RWPE2 (cell line): ENCODE results near the gene UTP14C.
"Not testable (repeated sequence)": the region's sequence is repeated elsewhere in the genome, so short reads cannot be mapped to it uniquely, and the experiment has no call there.

ENCODE experiments used
- ATAC-seq: fragments of 200-7000 bp; cut with Tn5 transposase; 3 replicates; pipeline ENCODE4 v1.9.1; 2021; ENCODE audit warnings: low read depth
- DNase-seq: peaks from one replicate; pipeline ENCODE4 v3.0.0-alpha.2; 2020; ENCODE audit warnings: low spot score
- H3K27ac ChIP-seq: fragments of 450-650 bp; 2 replicates; pipeline ENCODE4 v1.5.1; 2017; ENCODE audit warnings: mild to moderate bottlenecking; ENCODE audit not compliant: poor library complexity, severe bottlenecking
- H3K27me3 ChIP-seq: fragments of 250-450 bp; sonication (Bioruptor Pico); 2 replicates; pipeline ENCODE4 v1.5.1; 2021; ENCODE audit warnings: mild to moderate bottlenecking, moderate library complexity; ENCODE audit not compliant: insufficient read depth, poor library complexity, severe bottlenecking
- H3K36me3 ChIP-seq: fragments of 250-450 bp; sonication (Bioruptor Pico); 2 replicates; pipeline ENCODE4 v1.5.1; 2020; ENCODE audit warnings: low read depth, mild to moderate bottlenecking, moderate library complexity
- H3K4me1 ChIP-seq: fragments of 250-450 bp; sonication (Bioruptor Pico); 2 replicates; pipeline ENCODE4 v1.5.1; 2021; ENCODE audit warnings: mild to moderate bottlenecking, moderate library complexity; ENCODE audit not compliant: insufficient read depth, poor library complexity, severe bottlenecking
- H3K4me3 ChIP-seq: fragments of 250-450 bp; sonication (Bioruptor Pico); 2 replicates; pipeline ENCODE4 v1.5.1; 2021; ENCODE audit warnings: mild to moderate bottlenecking, moderate library complexity; ENCODE audit not compliant: severe bottlenecking
- H3K9me3 ChIP-seq: fragments of 250-450 bp; sonication (Bioruptor Pico); 2 replicates; pipeline ENCODE4 v1.5.1; 2021; ENCODE audit warnings: mild to moderate bottlenecking, moderate library complexity; ENCODE audit not compliant: severe bottlenecking
- CTCF ChIP-seq: fragments of 450-650 bp; IDR thresholded peaks from one replicate; pipeline ENCODE4 v1.5.1; 2017; ENCODE audit warnings: mild to moderate bottlenecking, moderate library complexity; ENCODE audit not compliant: poor library complexity, severe bottlenecking

Gene UTP14C

DNA sequence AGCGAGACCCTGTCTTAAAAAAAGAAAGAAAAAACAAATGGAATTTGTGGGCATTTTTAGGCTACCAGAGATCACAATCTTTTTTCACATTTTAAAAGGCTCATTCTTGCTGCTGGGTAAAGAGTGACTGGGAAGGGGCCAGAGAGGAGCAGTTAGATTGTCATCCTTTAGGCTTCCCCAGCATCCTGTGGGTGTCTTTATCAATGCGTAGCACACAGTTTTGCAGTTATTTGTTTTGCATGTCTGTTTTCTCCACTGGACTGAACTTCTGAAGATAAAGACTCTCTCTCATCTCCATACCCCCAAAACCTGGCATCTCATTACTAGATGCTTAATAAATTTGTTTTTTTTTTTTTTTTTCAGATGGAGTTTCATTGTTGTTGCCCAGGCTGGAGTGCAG is 2.1 kb upstream of the UTP14C start:
- ATAC-seq (no peak), DNase-seq (no peak)
- Histone ChIP-seq H3K4me3 (no peak overlapping the region), H3K36me3 (peaks cover 63% of the 10 kb centered on the region), H3K27me3 (no peaks in the 10 kb centered on the region), H3K9me3 (no peaks in the 10 kb centered on the region), H3K4me1 (no peaks in the 10 kb centered on the region), H3K27ac (no peak overlapping the region)
- TF ChIP-seq CTCF, result no peak

DNA sequence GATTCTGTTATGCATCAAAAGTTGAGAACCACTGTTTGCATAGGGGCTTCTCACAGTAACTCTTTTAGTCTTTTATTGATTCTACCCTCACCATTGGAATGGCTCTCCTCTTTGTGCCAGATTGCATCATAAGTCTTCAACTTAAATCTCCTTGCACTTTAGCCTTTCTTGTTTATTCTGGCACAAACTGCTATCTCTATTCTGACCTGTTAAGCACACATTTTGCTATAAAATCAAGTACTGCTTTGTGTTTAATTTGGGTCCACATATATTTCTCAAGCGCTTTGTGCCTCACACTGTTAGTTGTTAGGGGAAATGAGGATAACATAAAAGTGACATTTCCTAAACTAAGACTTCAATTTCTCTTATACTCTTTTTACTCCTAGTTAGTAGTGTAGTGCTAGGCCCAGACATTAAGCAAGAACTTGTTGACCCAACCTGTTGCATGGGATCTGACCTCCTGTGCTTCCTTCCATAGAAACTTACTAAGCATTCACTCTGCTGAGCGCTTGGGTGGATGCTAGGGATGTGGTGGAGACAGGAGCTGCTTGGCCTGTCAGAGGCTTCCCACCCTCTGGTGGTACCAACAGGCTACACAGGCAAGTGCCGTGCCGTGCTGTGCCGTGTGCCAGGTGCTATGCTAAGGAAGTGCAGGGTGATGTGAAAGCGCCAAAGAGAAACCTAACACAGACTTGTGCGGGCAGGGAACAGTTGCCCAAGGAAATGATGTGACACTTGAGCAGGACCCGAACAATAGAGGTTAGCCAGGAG is 1.2 kb downstream of the UTP14C start:
- no peaks in the 10 kb centered on the region for H3K9me3 ChIP-seq
- H3K27ac ChIP-seq, result no peak overlapping the region
- peaks cover 56% of the 10 kb centered on the region for H3K36me3 ChIP-seq
- no peaks in the 10 kb centered on the region for H3K4me1 ChIP-seq
- no peaks in the 10 kb centered on the region for H3K27me3 ChIP-seq
- no peak for ATAC-seq
- TF ChIP-seq CTCF, result no peak
- no peak overlapping the region for H3K4me3 ChIP-seq
- no peak for DNase-seq

DNA sequence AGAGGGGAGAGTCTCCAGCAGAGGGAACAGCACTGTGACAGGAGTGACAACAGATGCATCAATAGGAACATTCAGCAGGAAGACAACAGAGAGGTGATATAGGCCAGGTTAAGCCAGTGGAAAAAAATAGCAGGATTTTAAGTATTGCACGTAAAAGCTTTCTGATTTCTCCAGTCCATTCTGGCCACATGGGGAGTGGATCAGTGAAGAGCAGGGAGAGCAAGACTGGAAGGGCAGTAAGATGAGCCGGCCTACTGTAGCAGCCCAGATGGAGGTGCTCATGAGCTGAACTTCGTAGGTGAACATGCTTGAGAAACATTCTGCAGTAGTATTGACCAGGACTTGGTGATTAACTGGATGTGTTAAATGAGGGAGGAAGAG is 1.7 kb downstream of the UTP14C start:
- Histone ChIP-seq H3K36me3 (peaks cover 52% of the 10 kb centered on the region), H3K4me1 (no peaks in the 10 kb centered on the region), H3K27me3 (no peaks in the 10 kb centered on the region), H3K27ac (no peak overlapping the region), H3K9me3 (no peaks in the 10 kb centered on the region), H3K4me3 (no peak overlapping the region)
- no peak for TF ChIP-seq CTCF
- no peak for ATAC-seq
- no peak for DNase-seq

- H3K27ac ChIP-seq, result no peak overlapping the region
- TF ChIP-seq CTCF, result no peak
- no peaks in the 10 kb centered on the region for H3K4me1 ChIP-seq
- H3K4me3 ChIP-seq, result no peak overlapping the region
- DNase-seq, result no peak
- peaks cover 49% of the 10 kb centered on the region for H3K36me3 ChIP-seq
- ATAC-seq, result no peak
- no peaks in the 10 kb centered on the region for H3K9me3 ChIP-seq
- no peaks in the 10 kb centered on the region for H3K27me3 ChIP-seq
Observed at GRCh38 chr13:52027832-52028231, 3.3 kb downstream of the UTP14C start.

GRCh38 chr13:52029569-52029968 is 5.1 kb downstream of the UTP14C start:
- ATAC-seq (no peak), DNase-seq (no peak)
- H3K36me3 ChIP-seq, result peaks cover 35% of the 10 kb centered on the region

GRCh38 chr13:52030401-52030800 is 5.9 kb downstream of the UTP14C start:
- H3K4me3 ChIP-seq, H3K9me3 ChIP-seq, H3K27ac ChIP-seq, H3K4me1 ChIP-seq, ATAC-seq, H3K27me3 ChIP-seq, DNase-seq: not testable (repeated sequence)
- H3K36me3 ChIP-seq, result peaks cover 26% of the 10 kb centered on the region

More at GRCh38 chr13:52029569-52029968, 5.1 kb downstream of the UTP14C start:
- no peaks in the 10 kb centered on the region for H3K4me1 ChIP-seq
- H3K27me3 ChIP-seq, result no peaks in the 10 kb centered on the region
- H3K9me3 ChIP-seq, result no peaks in the 10 kb centered on the region
- TF ChIP-seq CTCF, result no peak
- no peak overlapping the region for H3K4me3 ChIP-seq
- H3K27ac ChIP-seq, result no peak overlapping the region
